GM12873 (cell line): ENCODE measurements around the gene TRPV5.

ENCODE experiments used
- CTCF ChIP-seq: IDR thresholded peaks from 2 replicates; pipeline ENCODE4 v1.5.1; 2012; ENCODE audit warnings: low read depth, mild to moderate bottlenecking, moderate library complexity, low read length, control low read depth; ENCODE audit not compliant: insufficient read depth; ENCODE audit errors: missing control alignments

Gene TRPV5

GRCh38 chr7:142899661-142900060 is 33.9 kb downstream of the TRPV5 start:
- TF ChIP-seq CTCF, result no peak

GRCh38 chr7:142898377-142899170 is 35.0 kb downstream of the TRPV5 start:
- no peak for TF ChIP-seq CTCF

- no peak for TF ChIP-seq CTCF
These were observed 35.9 kb downstream of the TRPV5 start for GRCh38 chr7:142897691-142898090.

GRCh38 chr7:142896741-142897379 is 36.7 kb downstream of the TRPV5 start:
- TF ChIP-seq CTCF, result no peak

GRCh38 chr7:142896151-142896550 is 37.4 kb downstream of the TRPV5 start:
- TF ChIP-seq CTCF, result no peak

GRCh38 chr7:142894985-142895593 is 38.5 kb downstream of the TRPV5 start:
- TF ChIP-seq CTCF, result no peak

- TF ChIP-seq CTCF, result no peak
These were observed 39.2 kb downstream of the TRPV5 start for GRCh38 chr7:142894112-142894984.
